GM23248 (cell line): ENCODE measurements around the gene ST6GALNAC6. TPM values are rescaled to one million over a fixed set of nuclear protein-coding genes. Genes with fewer than 3 reads are reported as not detected.

Experiments used
- DNase-seq: peaks from one replicate; pipeline ENCODE4 v3.0.0-alpha.2; 2015
- H2AFZ ChIP-seq: fragments of 200-600 bp; sonication (generic); 2 replicates; pipeline ENCODE4 v1.6.1; 2016; ENCODE audit warnings: antibody characterized with exemption
- H3F3A ChIP-seq: fragments of 200-600 bp; sonication (generic); 2 replicates; pipeline ENCODE4 v1.6.1; 2016; ENCODE audit warnings: mild to moderate bottlenecking, antibody characterized with exemption, mixed run types; ENCODE audit not compliant: insufficient read depth
- H3K27ac ChIP-seq: fragments of 200-600 bp; sonication (generic); 2 replicates; pipeline ENCODE4 v1.5.1; 2016; ENCODE audit warnings: mild to moderate bottlenecking
- H3K27me3 ChIP-seq: fragments of 200-600 bp; sonication (generic); replicated peaks from 2 replicates; pipeline ENCODE4 v1.6.1; 2016; ENCODE audit warnings: mild to moderate bottlenecking; ENCODE audit not compliant: insufficient read depth
- H3K36me3 ChIP-seq: fragments of 200-600 bp; sonication (generic); 2 replicates; pipeline ENCODE4 v1.6.1; 2016; ENCODE audit warnings: low read depth, mild to moderate bottlenecking
- H3K4me1 ChIP-seq: fragments of 200-600 bp; sonication (generic); 2 replicates; pipeline ENCODE4 v1.6.1; 2016; ENCODE audit warnings: mild to moderate bottlenecking; ENCODE audit not compliant: insufficient read depth
- H3K4me2 ChIP-seq: fragments of 200-600 bp; sonication (generic); one replicate; pipeline ENCODE4 v1.6.1; 2016; ENCODE audit warnings: mild to moderate bottlenecking; ENCODE audit not compliant: unreplicated experiment
- H3K4me3 ChIP-seq: fragments of 200-600 bp; sonication (generic); 2 replicates; pipeline ENCODE4 v1.5.1; 2016; ENCODE audit warnings: mild to moderate bottlenecking
- H3K79me2 ChIP-seq: fragments of 200-600 bp; sonication (generic); 2 replicates; pipeline ENCODE4 v1.6.1; 2016; ENCODE audit warnings: mild to moderate bottlenecking; ENCODE audit not compliant: insufficient read depth
- H3K9ac ChIP-seq: fragments of 200-600 bp; sonication (generic); 2 replicates; pipeline ENCODE4 v1.6.1; 2016; ENCODE audit warnings: mild to moderate bottlenecking
- H3K9me2 ChIP-seq: fragments of 200-600 bp; sonication (generic); 2 replicates; pipeline ENCODE4 v1.6.1; 2016; ENCODE audit warnings: mixed run types, mild to moderate bottlenecking, moderate library complexity; ENCODE audit not compliant: insufficient read depth
- H3K9me3 ChIP-seq: fragments of 200-600 bp; sonication (generic); one replicate; pipeline ENCODE4 v1.6.1; 2017; ENCODE audit warnings: low read depth
- H4K20me1 ChIP-seq: fragments of 200-600 bp; sonication (generic); 2 replicates; pipeline ENCODE4 v1.6.0; 2016; ENCODE audit not compliant: insufficient read depth
- EZH2 ChIP-seq: fragments of 200-600 bp; sonication (generic); IDR thresholded peaks from 2 replicates; pipeline ENCODE4 v1.6.1; 2018; ENCODE audit warnings: antibody characterized with exemption, mild to moderate bottlenecking; ENCODE audit not compliant: insufficient read depth, poor library complexity, severe bottlenecking
- EZH2phosphoT487 ChIP-seq: fragments of 200-600 bp; sonication (generic); IDR thresholded peaks from 2 replicates; pipeline ENCODE4 v1.6.1; 2018; ENCODE audit warnings: antibody characterized with exemption, moderate library complexity, mild to moderate bottlenecking, low read depth; ENCODE audit not compliant: insufficient read depth
- WGBS, 2 experiments: methylation state at CpG; one replicate each; pipeline ENCODE4 v1.1.6; 2015 to 2017; ENCODE audit warnings: low lambda C conversion rate in 2 of 2, low coverage in 1 of 2; ENCODE audit errors: missing lambda C conversion rate in 2 of 2; 5-methylcytosine and 5-hydroxymethylcytosine counted together
- in situ Hi-C: fragments of 300-500 bp; cut with MboI; formaldehyde crosslinking; loops from 2 replicates; pipeline ENCODE4 v1.15.0; 2020
- polyA plus RNA-seq: library from polyadenylated mRNA; unstranded; fragments of >200 nt; fragmentation: Nextera tagmentation; extraction: Ambion mirVana; gene quantifications from 2 replicates; pipeline ENCODE4 v1.2.1, GENCODE V29; 2016
- total RNA-seq: library from RNA; depleted of rRNA; stranded (reverse); fragments of >200 nt; shearing (Covaris generic); gene quantifications from 2 replicates; pipeline ENCODE4 v1.2.3, GENCODE V29; 2014

The ST6GALNAC6 gene
- total and polyA plus RNA-seq, 2 experiments from 2014 or later = 81.1 to 88.0 TPM

DNA sequence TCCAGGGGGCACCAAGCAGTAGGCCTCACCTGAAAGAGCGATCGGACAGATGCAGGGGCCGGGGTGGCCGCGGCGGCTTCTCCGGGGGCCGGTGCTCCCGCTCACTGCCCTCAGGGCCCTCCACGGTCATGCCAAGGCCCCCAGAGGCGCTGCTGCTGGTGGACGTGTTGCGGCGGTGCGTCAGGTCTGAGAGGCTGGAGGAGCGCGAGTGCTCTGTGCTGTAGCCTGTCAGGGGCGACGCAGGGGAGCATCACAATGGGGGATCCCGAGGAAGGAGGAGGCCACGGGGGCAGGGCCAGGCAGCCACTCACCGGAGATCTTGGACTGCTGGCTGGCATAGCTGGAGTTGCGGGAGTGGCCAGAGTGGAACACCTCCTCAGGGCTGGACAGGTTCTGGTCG lies 45.9 kb upstream of the ST6GALNAC6 start:
- Histone ChIP-seq H3K27ac (no peak overlapping the region), H3K27me3 (no peaks in the 10 kb centered on the region), H4K20me1 (no peaks in the 10 kb centered on the region), H3K9ac (no peak overlapping the region), H3K4me2 (no peak overlapping the region), H2AFZ (no peak overlapping the region), H3K9me3 (no peaks in the 10 kb centered on the region), H3K9me2 (no peaks in the 10 kb centered on the region), H3F3A (no peaks in the 10 kb centered on the region), H3K4me1 (no peaks in the 10 kb centered on the region), H3K36me3 (no peaks in the 10 kb centered on the region), H3K4me3 (no peak overlapping the region), H3K79me2 (no peaks in the 10 kb centered on the region)
- in situ Hi-C loops = loop anchor here (10.0 kb wide), 2 partner anchors 89 to 159 kb away; no protein-coding TSS in a partner anchor
- DNase-seq = no peak
- TF ChIP-seq EZH2phosphoT487 (no peak), EZH2 (no peak)
- 92% methylated on average over 13 to 24 of the region's 24 CpGs for WGBS, 2 experiments

GRCh38 chr9:127944586-127945218 lies 45.3 kb upstream of the ST6GALNAC6 start:
- H4K20me1 ChIP-seq = no peaks in the 10 kb centered on the region
- in situ Hi-C loops = loop anchor here (10.0 kb wide), 2 partner anchors 90 to 160 kb away; no protein-coding TSS in a partner anchor
- 92 to 93% methylated on average over 38 of the region's 38 CpGs for WGBS, 2 experiments
- TF ChIP-seq EZH2 = no peak
- H3K79me2 ChIP-seq = no peaks in the 10 kb centered on the region
- no peak overlapping the region for H3K27ac ChIP-seq
- no peaks in the 10 kb centered on the region; the same call in 1 of the 2 replicates for H3K36me3 ChIP-seq
- H3K4me2 ChIP-seq = no peak overlapping the region
- no peaks in the 10 kb centered on the region for H3K4me1 ChIP-seq
- no peaks in the 10 kb centered on the region for H3K9me3 ChIP-seq
- no peak overlapping the region for H3K9ac ChIP-seq
- no peaks in the 10 kb centered on the region for H3K27me3 ChIP-seq
- H3F3A ChIP-seq = no peaks in the 10 kb centered on the region
- no peak overlapping the region for H3K4me3 ChIP-seq
- no peaks in the 10 kb centered on the region for H3K9me2 ChIP-seq
- no peak overlapping the region for H2AFZ ChIP-seq
- DNase-seq = no peak

DNA sequence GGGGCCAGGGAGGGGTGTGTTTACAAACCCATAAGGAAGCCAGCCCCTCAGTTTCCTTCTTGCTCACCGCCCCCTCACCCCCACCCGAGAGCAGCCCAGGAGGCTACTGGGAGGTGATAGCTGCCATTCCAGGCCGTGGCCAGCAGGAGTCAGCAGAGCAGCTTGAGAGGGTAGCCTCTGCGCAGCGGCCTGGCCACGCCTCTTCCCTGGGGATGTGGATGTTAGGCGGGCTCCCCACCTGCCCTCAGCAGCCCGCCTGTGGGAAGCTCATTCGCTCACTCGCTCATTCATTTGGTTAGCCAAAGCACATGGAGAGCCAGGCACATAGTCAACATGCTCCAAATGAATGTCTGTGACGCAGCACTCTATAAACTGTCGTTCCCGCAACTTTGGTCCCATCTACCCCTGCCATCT lies 44.3 kb upstream of the ST6GALNAC6 start:
- H3K9me3 ChIP-seq = no peaks in the 10 kb centered on the region
- H3K79me2 ChIP-seq = no peaks in the 10 kb centered on the region
- no peak overlapping the region for H3K4me3 ChIP-seq
- in situ Hi-C loops = loop anchor here (10.0 kb wide), 2 partner anchors 91 to 161 kb away; no protein-coding TSS in a partner anchor
- DNase-seq = peak; percentile 89
- WGBS, 2 experiments = 23 to 26% methylated on average over 12 of the region's 13 CpGs
- H3K9me2 ChIP-seq = no peaks in the 10 kb centered on the region
- no peak overlapping the region for H3K4me2 ChIP-seq
- H3K27ac ChIP-seq = no peak overlapping the region
- H3F3A ChIP-seq = no peaks in the 10 kb centered on the region
- no peak for TF ChIP-seq EZH2
- no peak for TF ChIP-seq EZH2phosphoT487
- no peaks in the 10 kb centered on the region for H3K27me3 ChIP-seq
- no peak overlapping the region for H2AFZ ChIP-seq
- H3K36me3 ChIP-seq = no peaks in the 10 kb centered on the region; the same call in 1 of the 2 replicates
- no peaks in the 10 kb centered on the region for H3K4me1 ChIP-seq
- H4K20me1 ChIP-seq = no peaks in the 10 kb centered on the region
- H3K9ac ChIP-seq = no peak overlapping the region

DNA sequence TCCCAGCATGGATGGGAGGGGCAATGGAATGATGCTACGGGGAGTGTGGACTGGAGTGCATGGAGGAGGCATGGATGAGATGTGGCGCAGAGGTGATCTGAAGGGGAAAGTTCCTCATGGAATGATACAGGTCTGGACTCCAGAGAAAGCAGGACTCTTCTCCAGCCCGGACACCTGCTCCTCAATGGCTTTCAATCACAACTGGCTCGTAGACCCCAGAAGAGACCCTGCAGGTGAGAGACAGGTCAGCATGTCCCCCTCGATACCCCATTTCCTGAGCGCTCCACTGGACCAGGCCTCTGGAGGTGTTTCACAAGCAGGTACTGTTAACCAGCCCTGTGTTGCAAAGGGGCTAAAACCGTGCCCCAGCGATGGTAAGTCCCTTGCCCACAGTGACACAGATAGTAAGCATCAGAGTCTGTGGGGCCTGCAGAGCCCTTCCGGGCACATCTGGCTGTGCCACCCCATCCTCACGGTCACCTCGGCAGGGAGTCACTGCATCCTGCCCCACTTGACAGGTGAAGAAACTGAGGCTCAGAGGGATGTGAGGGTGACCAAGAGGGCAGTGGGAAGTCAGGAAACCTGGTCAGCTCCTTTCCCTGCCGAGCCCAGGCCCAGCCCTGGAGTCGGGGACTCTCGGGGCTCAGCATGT lies 43.7 kb upstream of the ST6GALNAC6 start:
- Histone ChIP-seq H4K20me1 (no peaks in the 10 kb centered on the region), H3K4me1 (0 out of 2 replicates have a peak, but pooled peaks cover 5% of the 10 kb centered on the region), H3K79me2 (no peaks in the 10 kb centered on the region), H3K9ac (no peak overlapping the region), H3K4me2 (no peak overlapping the region), H3K36me3 (no peaks in the 10 kb centered on the region; the same call in 1 of the 2 replicates), H3K4me3 (no peak overlapping the region), H3K27me3 (no peaks in the 10 kb centered on the region), H3K9me3 (no peaks in the 10 kb centered on the region), H3F3A (no peaks in the 10 kb centered on the region), H2AFZ (no peak overlapping the region), H3K9me2 (no peaks in the 10 kb centered on the region), H3K27ac (no peak overlapping the region)
- no peak for DNase-seq
- TF ChIP-seq EZH2 (no peak), EZH2phosphoT487 (no peak)
- WGBS, 2 experiments = 70 to 72% methylated on average over 14 of the region's 14 CpGs
- in situ Hi-C loops = loop anchor here (10.0 kb wide), 2 partner anchors 92 to 162 kb away; no protein-coding TSS in a partner anchor
